ENCODE results near the gene EML1. TPM values are rescaled to one million over a fixed set of nuclear protein-coding genes. Genes with fewer than 3 reads are reported as not detected.

EML1 gene
- total RNA-seq, 3 donors from 2014 or later (not counting 1 experiment from before 2014, with no cell fraction given), result not detected

GRCh38 chr14:99806836-99807235 is 13.6 kb downstream of the EML1 start:
- intact Hi-C loops (cut with micrococcal nuclease), result no loop called here
- no peak for TF ChIP-seq CTCF (IDR thresholded peaks at IDR 0.05)
- H3K36me3 ChIP-seq (ENCODE audit: control insufficient read depth, insufficient read depth, low read length), result no peaks in the 10 kb centered on the region
- H3K4me1 ChIP-seq (ENCODE audit: control insufficient read depth, insufficient read depth, low read length), result no peaks in the 10 kb centered on the region
- ATAC-seq, result no peak
- Mint-ChIP-seq H3K36me3 (no peaks in the 10 kb centered on the region), H3K4me1 (no peaks in the 10 kb centered on the region), H3K4me3 (no peak overlapping the region), H3K27me3 (ENCODE audit: low read depth in 2 of 2) (peaks cover 20 to 41% of the 10 kb centered on the region in 2 donors), H3K9me3 (no peaks in the 10 kb centered on the region), H3K27ac (no peak overlapping the region)
- DNase-seq, result no peak
- no peak overlapping the region for H3K27ac ChIP-seq (ENCODE audit: low read length)
- H3K4me3 ChIP-seq (ENCODE audit: low read length), result no peak overlapping the region
- no peaks in the 10 kb centered on the region for H3K9me3 ChIP-seq (ENCODE audit: control insufficient read depth, insufficient read depth, low read length)
- peaks cover 3% of the 10 kb centered on the region for H3K27me3 ChIP-seq (ENCODE audit: control insufficient read depth, insufficient read depth, low read length)
- 90% methylated on average over 9 of the region's 10 CpGs for WGBS (ENCODE audit: insufficient coverage)

- H3K9me3 Mint-ChIP-seq, result no peaks in the 10 kb centered on the region
- no peaks in the 10 kb centered on the region for H3K4me1 ChIP-seq (ENCODE audit: control insufficient read depth, insufficient read depth, low read length)
Measured at GRCh38 chr14:99807413-99808153, 14.4 kb downstream of the EML1 start.

GRCh38 chr14:99808154-99808505 is 14.9 kb downstream of the EML1 start:
- Mint-ChIP-seq H3K4me1 (no peaks in the 10 kb centered on the region), H3K36me3 (no peaks in the 10 kb centered on the region), H3K27ac (no peak overlapping the region), H3K4me3 (no peak overlapping the region), H3K27me3 (ENCODE audit: low read depth in 2 of 2) (peaks cover 15 to 38% of the 10 kb centered on the region in 2 donors), H3K9me3 (no peaks in the 10 kb centered on the region)
- Histone ChIP-seq H3K27me3 (ENCODE audit: control insufficient read depth, insufficient read depth, low read length) (peaks cover 3% of the 10 kb centered on the region), H3K4me3 (ENCODE audit: low read length) (no peak overlapping the region), H3K9me3 (ENCODE audit: control insufficient read depth, insufficient read depth, low read length) (no peaks in the 10 kb centered on the region), H3K4me1 (ENCODE audit: control insufficient read depth, insufficient read depth, low read length) (no peaks in the 10 kb centered on the region), H3K36me3 (ENCODE audit: control insufficient read depth, insufficient read depth, low read length) (no peaks in the 10 kb centered on the region), H3K27ac (ENCODE audit: low read length) (no peak overlapping the region)
- TF ChIP-seq CTCF (IDR thresholded peaks at IDR 0.05), result no peak
- 89% methylated on average over 3 of the region's 5 CpGs for WGBS (ENCODE audit: insufficient coverage)
- no peak for ATAC-seq
- DNase-seq, result no peak
- intact Hi-C loops (cut with micrococcal nuclease), result no loop called here

More at GRCh38 chr14:99807413-99808153, 14.4 kb downstream of the EML1 start:
- TF ChIP-seq CTCF (IDR thresholded peaks at IDR 0.05), result no peak
- Mint-ChIP-seq H3K4me3 (no peak overlapping the region), H3K27ac (no peak overlapping the region), H3K27me3 (ENCODE audit: low read depth in 2 of 2) (peaks cover 18 to 38% of the 10 kb centered on the region in 2 donors), H3K36me3 (no peaks in the 10 kb centered on the region), H3K4me1 (no peaks in the 10 kb centered on the region)
- intact Hi-C loops (cut with micrococcal nuclease), result no loop called here
- ATAC-seq, result peak in 1 of 3 donors; percentile 30
- peaks cover 3% of the 10 kb centered on the region for H3K27me3 ChIP-seq (ENCODE audit: control insufficient read depth, insufficient read depth, low read length)
- no peak overlapping the region for H3K27ac ChIP-seq (ENCODE audit: low read length)
- DNase-seq, result no peak
- no peaks in the 10 kb centered on the region for H3K36me3 ChIP-seq (ENCODE audit: control insufficient read depth, insufficient read depth, low read length)
- no peak overlapping the region for H3K4me3 ChIP-seq (ENCODE audit: low read length)
- WGBS (ENCODE audit: insufficient coverage), result 92% methylated on average over 10 of the region's 10 CpGs
- no peaks in the 10 kb centered on the region for H3K9me3 ChIP-seq (ENCODE audit: control insufficient read depth, insufficient read depth, low read length)

- Mint-ChIP-seq H3K4me3 (no peak overlapping the region), H3K4me1 (no peaks in the 10 kb centered on the region), H3K9me3 (no peaks in the 10 kb centered on the region), H3K27me3 (ENCODE audit: low read depth in 2 of 2) (peaks cover 14 to 38% of the 10 kb centered on the region in 2 donors), H3K36me3 (no peaks in the 10 kb centered on the region), H3K27ac (no peak overlapping the region)
- intact Hi-C loops (cut with micrococcal nuclease), result no loop called here
- peaks cover 3% of the 10 kb centered on the region for H3K27me3 ChIP-seq (ENCODE audit: control insufficient read depth, insufficient read depth, low read length)
- no peak for TF ChIP-seq CTCF (IDR thresholded peaks at IDR 0.05)
- no peaks in the 10 kb centered on the region for H3K9me3 ChIP-seq (ENCODE audit: control insufficient read depth, insufficient read depth, low read length)
- H3K27ac ChIP-seq (ENCODE audit: low read length), result no peak overlapping the region
- H3K4me1 ChIP-seq (ENCODE audit: control insufficient read depth, insufficient read depth, low read length), result no peaks in the 10 kb centered on the region
- no peak overlapping the region for H3K4me3 ChIP-seq (ENCODE audit: low read length)
- H3K36me3 ChIP-seq (ENCODE audit: control insufficient read depth, insufficient read depth, low read length), result no peaks in the 10 kb centered on the region
- no peak for DNase-seq
- WGBS (ENCODE audit: insufficient coverage), result 80% methylated on average over 1 of the region's 3 CpGs
- ATAC-seq, result no peak
Measured at GRCh38 chr14:99808515-99808914, 15.3 kb downstream of the EML1 start.

Data from natural killer cell (primary cell).